Suprapubic skin (tissue), 3 donors: ENCODE results near the gene EIPR1.

Experiments used
- POLR2A ChIP-seq, 2 donors: fragments of 450-650 bp; IDR thresholded peaks; one replicate each; pipeline ENCODE4 v1.6.1; 2017; ENCODE audit warnings: antibody characterized with exemption in 2 of 2, mild to moderate bottlenecking in 2 of 2, moderate library complexity in 2 of 2
- TF ChIP-seq, protein P1 (sequence below), 2 donors: fragments of 200-600 bp in 1 of 2; fragments of 450-650 bp in 1 of 2; sonication (generic) in 1 of 2; IDR thresholded peaks; one replicate each; pipeline ENCODE4 v1.5.1; 2016 to 2019; ENCODE audit warnings: antibody characterized with exemption in 2 of 2, mild to moderate bottlenecking in 1 of 2, moderate library complexity in 1 of 2

DNA sequence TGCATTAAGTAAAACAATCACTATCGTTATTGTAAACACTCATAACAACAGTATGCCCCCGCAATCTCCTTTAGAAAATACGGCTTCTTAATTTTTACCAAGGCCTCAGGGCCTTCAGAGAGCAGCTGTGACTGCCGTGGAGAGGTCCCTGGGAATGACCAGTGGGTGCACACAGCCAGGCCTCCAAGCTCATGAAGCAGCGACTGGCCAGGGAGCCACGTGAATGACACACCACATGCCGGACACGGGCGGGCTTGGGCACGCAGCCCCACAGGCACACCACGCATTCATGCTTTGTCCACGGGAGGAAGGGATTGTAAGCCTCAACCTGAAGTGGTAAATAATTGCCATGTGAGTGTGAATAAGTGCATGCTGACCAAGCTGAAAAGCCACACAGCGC lies 121.0 kb downstream of the EIPR1 start:
- TF ChIP-seq, protein P1, sequence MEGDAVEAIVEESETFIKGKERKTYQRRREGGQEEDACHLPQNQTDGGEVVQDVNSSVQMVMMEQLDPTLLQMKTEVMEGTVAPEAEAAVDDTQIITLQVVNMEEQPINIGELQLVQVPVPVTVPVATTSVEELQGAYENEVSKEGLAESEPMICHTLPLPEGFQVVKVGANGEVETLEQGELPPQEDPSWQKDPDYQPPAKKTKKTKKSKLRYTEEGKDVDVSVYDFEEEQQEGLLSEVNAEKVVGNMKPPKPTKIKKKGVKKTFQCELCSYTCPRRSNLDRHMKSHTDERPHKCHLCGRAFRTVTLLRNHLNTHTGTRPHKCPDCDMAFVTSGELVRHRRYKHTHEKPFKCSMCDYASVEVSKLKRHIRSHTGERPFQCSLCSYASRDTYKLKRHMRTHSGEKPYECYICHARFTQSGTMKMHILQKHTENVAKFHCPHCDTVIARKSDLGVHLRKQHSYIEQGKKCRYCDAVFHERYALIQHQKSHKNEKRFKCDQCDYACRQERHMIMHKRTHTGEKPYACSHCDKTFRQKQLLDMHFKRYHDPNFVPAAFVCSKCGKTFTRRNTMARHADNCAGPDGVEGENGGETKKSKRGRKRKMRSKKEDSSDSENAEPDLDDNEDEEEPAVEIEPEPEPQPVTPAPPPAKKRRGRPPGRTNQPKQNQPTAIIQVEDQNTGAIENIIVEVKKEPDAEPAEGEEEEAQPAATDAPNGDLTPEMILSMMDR (IDR thresholded peaks at IDR 0.05), result no peak
- TF ChIP-seq POLR2A (IDR thresholded peaks at IDR 0.05), result no peak
